ENCODE results near the gene LRP2BP. TPM values are rescaled to one million over a fixed set of nuclear protein-coding genes. Genes with fewer than 3 reads are reported as not detected.

LRP2BP gene
- total RNA-seq, 1 donor from 2014 or later: 1.5 TPM

DNA sequence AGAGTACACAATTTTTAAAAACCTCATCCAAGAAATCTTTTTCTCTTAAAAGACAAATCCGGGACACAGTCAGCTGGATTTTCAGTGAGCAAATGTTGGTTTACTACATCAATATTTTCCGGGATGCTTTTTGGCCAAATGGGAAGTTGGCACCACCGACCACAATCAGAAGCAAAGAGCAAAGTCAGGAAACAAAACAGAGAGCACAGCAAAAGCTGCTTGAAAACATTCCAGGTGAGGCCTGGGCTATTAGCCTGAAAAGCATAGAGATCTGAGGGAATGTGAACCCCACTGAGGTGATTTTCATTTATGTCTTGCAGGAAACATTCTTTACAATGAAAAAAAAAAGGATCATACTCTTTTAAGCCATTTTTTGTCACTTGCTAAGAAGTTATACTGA lies 33.9 kb downstream of the LRP2BP start:
- ATAC-seq: no peak

DNA sequence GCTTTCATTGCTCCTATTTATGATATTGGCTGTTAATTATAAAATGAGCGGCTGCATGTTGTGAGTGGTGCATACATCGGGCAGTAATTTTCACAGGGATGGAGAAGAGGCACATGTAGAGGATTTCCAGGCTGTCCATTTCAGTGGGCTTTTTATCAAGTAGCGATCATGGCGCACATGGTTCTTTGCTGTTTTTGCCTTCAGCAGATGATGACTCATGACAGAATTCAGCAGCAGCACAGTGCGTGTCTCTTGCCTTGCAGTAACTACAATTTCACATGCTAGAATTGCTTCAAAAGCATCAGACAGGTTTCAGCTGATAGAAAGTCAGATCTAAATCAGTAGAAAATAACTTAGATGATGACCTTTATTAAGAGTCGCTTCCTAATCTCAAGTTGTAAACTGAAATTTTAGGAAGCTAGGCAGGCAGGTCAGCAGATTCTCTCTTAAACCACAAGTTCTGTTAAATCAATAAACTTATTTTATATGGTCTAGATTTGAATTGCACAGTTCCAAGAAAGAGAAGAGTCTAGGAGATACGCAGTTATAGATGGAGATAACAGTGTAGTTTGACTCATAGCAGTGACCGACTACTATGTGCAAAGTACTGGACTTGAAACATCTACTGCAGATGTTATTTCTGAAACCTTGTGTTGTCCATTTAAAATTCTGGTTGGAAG lies 35.8 kb downstream of the LRP2BP start:
- no peaks in the 10 kb centered on the region for H3K27me3 ChIP-seq (ENCODE audit: low read depth)
- intact Hi-C loops (cut with DNase I): no loop called here

More for the DNA sequence above, 33.9 kb downstream of the LRP2BP start:
- H3K4me3 ChIP-seq: no peak overlapping the region
- intact Hi-C loops (cut with DNase I): no loop called here
- no peaks in the 10 kb centered on the region for H3K9me3 ChIP-seq
- no peak for DNase-seq
- no peak overlapping the region for H3K27ac ChIP-seq
- peaks cover 48% of the 10 kb centered on the region for H3K36me3 ChIP-seq
- TF ChIP-seq, protein P1, sequence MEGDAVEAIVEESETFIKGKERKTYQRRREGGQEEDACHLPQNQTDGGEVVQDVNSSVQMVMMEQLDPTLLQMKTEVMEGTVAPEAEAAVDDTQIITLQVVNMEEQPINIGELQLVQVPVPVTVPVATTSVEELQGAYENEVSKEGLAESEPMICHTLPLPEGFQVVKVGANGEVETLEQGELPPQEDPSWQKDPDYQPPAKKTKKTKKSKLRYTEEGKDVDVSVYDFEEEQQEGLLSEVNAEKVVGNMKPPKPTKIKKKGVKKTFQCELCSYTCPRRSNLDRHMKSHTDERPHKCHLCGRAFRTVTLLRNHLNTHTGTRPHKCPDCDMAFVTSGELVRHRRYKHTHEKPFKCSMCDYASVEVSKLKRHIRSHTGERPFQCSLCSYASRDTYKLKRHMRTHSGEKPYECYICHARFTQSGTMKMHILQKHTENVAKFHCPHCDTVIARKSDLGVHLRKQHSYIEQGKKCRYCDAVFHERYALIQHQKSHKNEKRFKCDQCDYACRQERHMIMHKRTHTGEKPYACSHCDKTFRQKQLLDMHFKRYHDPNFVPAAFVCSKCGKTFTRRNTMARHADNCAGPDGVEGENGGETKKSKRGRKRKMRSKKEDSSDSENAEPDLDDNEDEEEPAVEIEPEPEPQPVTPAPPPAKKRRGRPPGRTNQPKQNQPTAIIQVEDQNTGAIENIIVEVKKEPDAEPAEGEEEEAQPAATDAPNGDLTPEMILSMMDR (IDR thresholded peaks at IDR 0.05): no peak
- no peaks in the 10 kb centered on the region for H3K4me1 ChIP-seq
- no peaks in the 10 kb centered on the region for H3K27me3 ChIP-seq (ENCODE audit: low read depth)

DNA sequence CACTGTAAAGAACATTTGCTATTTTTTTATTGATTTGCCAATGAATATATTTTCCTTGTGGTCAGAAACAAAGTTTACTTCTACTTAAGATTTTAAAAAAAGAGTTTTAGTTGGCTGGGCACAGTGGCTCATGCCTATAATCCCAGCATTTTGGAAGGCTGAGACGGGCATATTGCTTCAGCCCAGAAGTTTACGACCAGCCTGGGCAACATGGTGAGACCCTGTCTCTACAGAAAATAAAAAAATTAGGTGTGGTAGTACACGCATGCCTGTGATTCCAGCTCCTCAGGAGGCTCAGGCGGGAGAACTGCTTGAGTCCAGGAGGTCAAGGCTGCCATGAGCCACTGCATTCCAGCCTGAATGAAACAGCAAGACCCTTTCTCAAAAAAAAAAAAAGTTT lies 36.8 kb downstream of the LRP2BP start:
- H3K27me3 ChIP-seq (ENCODE audit: low read depth): no peaks in the 10 kb centered on the region
- peaks cover 61% of the 10 kb centered on the region for H3K36me3 ChIP-seq
- H3K4me1 ChIP-seq: no peaks in the 10 kb centered on the region
- ATAC-seq (no peak), DNase-seq (no peak)
- TF ChIP-seq, protein P1 (IDR thresholded peaks at IDR 0.05): no peak
- no peak overlapping the region for H3K4me3 ChIP-seq
- H3K27ac ChIP-seq: no peak overlapping the region
- no peaks in the 10 kb centered on the region for H3K9me3 ChIP-seq
- intact Hi-C loops (cut with DNase I): no loop called here

More for the DNA sequence above, 35.8 kb downstream of the LRP2BP start:
- H3K9me3 ChIP-seq: no peaks in the 10 kb centered on the region
- no peaks in the 10 kb centered on the region for H3K4me1 ChIP-seq
- DNase-seq (no peak), ATAC-seq (no peak)
- TF ChIP-seq, protein P1 (IDR thresholded peaks at IDR 0.05): no peak
- H3K36me3 ChIP-seq: peaks cover 56% of the 10 kb centered on the region
- no peak overlapping the region for H3K27ac ChIP-seq
- no peak overlapping the region for H3K4me3 ChIP-seq

DNA sequence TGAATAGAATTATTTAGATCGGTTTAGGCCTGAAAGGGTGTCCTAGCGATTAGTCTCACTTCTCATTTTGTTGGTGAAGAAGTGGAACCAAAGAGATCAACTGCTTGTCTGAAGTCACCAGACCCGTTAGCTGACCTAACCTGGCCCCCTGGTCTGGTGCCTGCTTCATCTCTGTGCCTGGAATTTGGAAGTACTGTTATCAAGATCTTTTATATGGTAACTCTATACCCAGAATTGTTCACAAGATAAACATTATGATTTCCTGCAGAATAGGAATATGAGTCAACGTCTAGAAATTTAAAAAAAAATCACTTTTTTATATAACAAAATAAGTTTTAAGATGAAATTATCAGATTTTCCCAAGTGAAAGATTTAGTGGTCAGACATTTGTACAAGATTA lies 37.2 kb downstream of the LRP2BP start:
- Histone ChIP-seq H3K4me3 (no peak overlapping the region), H3K9me3 (no peaks in the 10 kb centered on the region), H3K4me1 (no peaks in the 10 kb centered on the region), H3K36me3 (peaks cover 63% of the 10 kb centered on the region), H3K27ac (no peak overlapping the region), H3K27me3 (ENCODE audit: low read depth) (no peaks in the 10 kb centered on the region)
- ATAC-seq: no peak
- intact Hi-C loops (cut with DNase I): no loop called here
- TF ChIP-seq, protein P1 (IDR thresholded peaks at IDR 0.05): no peak
- DNase-seq: no peak

DNA sequence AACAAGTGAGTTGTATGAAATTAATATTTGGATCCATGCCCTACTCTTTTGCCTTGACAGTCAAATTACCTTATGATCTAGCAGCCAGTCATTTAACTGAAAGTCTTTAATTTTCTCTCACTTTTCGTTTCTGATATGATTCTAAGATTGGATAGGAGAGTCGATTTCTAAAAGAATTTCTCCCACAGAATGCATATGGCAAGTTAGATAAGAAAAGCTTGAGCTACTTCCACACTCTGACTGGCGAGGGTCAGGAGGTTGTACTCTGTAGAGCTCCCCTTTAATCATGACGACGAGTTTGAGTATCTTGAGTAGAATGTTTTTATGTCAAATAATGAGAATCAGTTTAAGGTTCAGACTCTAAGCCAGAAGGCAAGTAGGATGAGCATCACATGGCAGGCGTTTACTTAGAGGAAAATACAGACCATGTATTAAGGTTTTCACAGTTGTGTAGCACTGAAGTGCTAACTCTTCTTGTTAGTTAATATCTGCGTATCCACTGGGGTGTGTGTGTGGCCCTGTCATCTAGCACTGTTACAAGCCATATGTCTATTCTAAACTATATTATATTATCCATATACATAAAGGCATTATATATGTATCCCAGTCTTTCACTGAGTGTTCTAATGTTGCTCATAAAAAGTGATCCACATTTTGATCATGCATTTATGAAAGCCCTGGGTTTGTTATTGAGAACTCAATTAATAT lies 37.8 kb downstream of the LRP2BP start:
- intact Hi-C loops (cut with DNase I): no loop called here
- peaks cover 64% of the 10 kb centered on the region for H3K36me3 ChIP-seq
- H3K27me3 ChIP-seq (ENCODE audit: low read depth): no peaks in the 10 kb centered on the region
- no peak overlapping the region for H3K27ac ChIP-seq
- TF ChIP-seq, protein P1 (IDR thresholded peaks at IDR 0.05): no peak
- H3K9me3 ChIP-seq: no peaks in the 10 kb centered on the region
- no peak overlapping the region for H3K4me3 ChIP-seq
- ATAC-seq (no peak), DNase-seq (no peak)
- no peaks in the 10 kb centered on the region for H3K4me1 ChIP-seq
